ENCODE measurements around the gene DYNC1H1. TPM values are rescaled to one million over a fixed set of nuclear protein-coding genes. Genes with fewer than 3 reads are reported as not detected.

Gene DYNC1H1
- total RNA-seq, 1 experiment from 2014 or later: 606 TPM

GRCh38 chr14:102011631-102012030 is 47.3 kb downstream of the DYNC1H1 start:
- no peak overlapping the region for H3K4me3 ChIP-seq (ENCODE audit: low read length)
- ChIA-PET POLR2A (ENCODE audit: unreplicated experiment) (no interaction called here), CTCF (no interaction called here)
- ATAC-seq (no peak), DNase-seq (no peak)
- intact Hi-C loops (cut with micrococcal nuclease): no loop called here
- H3K27me3 ChIP-seq (ENCODE audit: low read length): no peaks in the 10 kb centered on the region
- H3K36me3 ChIP-seq (ENCODE audit: low read depth, low read length): peaks cover 97% of the 10 kb centered on the region
- peaks cover 12% of the 10 kb centered on the region; the same call in 1 of the 2 replicates for H4K20me1 ChIP-seq (ENCODE audit: low read length)
- no peaks in the 10 kb centered on the region for H3K9me3 ChIP-seq (ENCODE audit: low read length)
- H3K27ac ChIP-seq (ENCODE audit: low read length): no peak overlapping the region
- peaks cover 5% of the 10 kb centered on the region for H3K79me2 ChIP-seq (ENCODE audit: low read length)
- H3F3A ChIP-seq (ENCODE audit: low read length, unreplicated experiment): no peaks in the 10 kb centered on the region
- H3K4me2 ChIP-seq (ENCODE audit: low read length): no peak overlapping the region
- no peak overlapping the region for H3K9ac ChIP-seq (ENCODE audit: low read length)
- no peak overlapping the region for H2AFZ ChIP-seq (ENCODE audit: low read length)
- H3K9me2 ChIP-seq (replicated peaks; ENCODE audit: low read length): no peaks in the 10 kb centered on the region
- H3K4me1 ChIP-seq (ENCODE audit: insufficient read depth, low read length): no peaks in the 10 kb centered on the region
- no TSS peak for BruUV-seq (replicated peaks)
- TF ChIP-seq EZH2phosphoT487 (IDR thresholded peaks at IDR 0.05; ENCODE audit: borderline replicate concordance, low read length): no peak
- TF ChIP-seq EZH2 (IDR thresholded peaks at IDR 0.05; ENCODE audit: low read length, unreplicated experiment): no peak
- TF ChIP-seq CTCF (conservative IDR thresholded peaks at IDR 0.05; ENCODE audit: low read depth, low read length): no peak

DNA sequence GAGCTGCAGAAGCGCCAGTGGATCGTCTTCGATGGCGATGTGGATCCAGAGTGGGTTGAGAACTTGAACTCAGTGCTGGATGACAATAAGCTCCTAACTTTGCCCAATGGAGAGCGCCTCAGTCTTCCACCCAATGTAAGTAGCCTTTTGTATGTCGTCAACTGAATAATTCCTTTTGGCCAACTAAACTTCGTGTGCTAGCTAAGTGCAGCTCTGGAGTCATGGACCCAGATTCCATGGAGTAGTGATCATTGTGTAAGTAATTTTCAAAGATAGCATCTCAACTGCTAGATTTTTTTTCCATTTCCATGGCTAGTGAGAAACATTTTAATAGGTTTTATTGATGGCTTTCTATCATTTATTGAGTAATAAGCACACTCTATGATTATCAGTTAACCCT is 48.0 kb downstream of the DYNC1H1 start:
- Histone ChIP-seq H3K36me3 (ENCODE audit: low read depth, low read length) (peaks cover 97% of the 10 kb centered on the region), H3K9ac (ENCODE audit: low read length) (no peak overlapping the region), H3K79me2 (ENCODE audit: low read length) (peaks cover 5% of the 10 kb centered on the region; the same call in 1 of the 2 replicates), H4K20me1 (ENCODE audit: low read length) (peaks cover 12% of the 10 kb centered on the region; the same call in 1 of the 2 replicates), H3K4me2 (ENCODE audit: low read length) (no peak overlapping the region), H3K9me3 (ENCODE audit: low read length) (no peaks in the 10 kb centered on the region), H3K9me2 (replicated peaks; ENCODE audit: low read length) (no peaks in the 10 kb centered on the region), H3K4me1 (ENCODE audit: insufficient read depth, low read length) (no peaks in the 10 kb centered on the region), H3K27ac (ENCODE audit: low read length) (no peak overlapping the region), H3F3A (ENCODE audit: low read length, unreplicated experiment) (no peaks in the 10 kb centered on the region), H3K27me3 (ENCODE audit: low read length) (no peaks in the 10 kb centered on the region), H3K4me3 (ENCODE audit: low read length) (no peak overlapping the region), H2AFZ (ENCODE audit: low read length) (no peak overlapping the region)
- intact Hi-C loops (cut with micrococcal nuclease): no loop called here
- TF ChIP-seq EZH2phosphoT487 (IDR thresholded peaks at IDR 0.05; ENCODE audit: borderline replicate concordance, low read length) (no peak), CTCF (conservative IDR thresholded peaks at IDR 0.05; ENCODE audit: low read depth, low read length) (no peak), EZH2 (IDR thresholded peaks at IDR 0.05; ENCODE audit: low read length, unreplicated experiment) (no peak)
- no peak for ATAC-seq
- no TSS peak for BruUV-seq (replicated peaks)
- CTCF ChIA-PET: no interaction called here
- POLR2A ChIA-PET (ENCODE audit: unreplicated experiment): no interaction called here
- no peak for DNase-seq

DNA sequence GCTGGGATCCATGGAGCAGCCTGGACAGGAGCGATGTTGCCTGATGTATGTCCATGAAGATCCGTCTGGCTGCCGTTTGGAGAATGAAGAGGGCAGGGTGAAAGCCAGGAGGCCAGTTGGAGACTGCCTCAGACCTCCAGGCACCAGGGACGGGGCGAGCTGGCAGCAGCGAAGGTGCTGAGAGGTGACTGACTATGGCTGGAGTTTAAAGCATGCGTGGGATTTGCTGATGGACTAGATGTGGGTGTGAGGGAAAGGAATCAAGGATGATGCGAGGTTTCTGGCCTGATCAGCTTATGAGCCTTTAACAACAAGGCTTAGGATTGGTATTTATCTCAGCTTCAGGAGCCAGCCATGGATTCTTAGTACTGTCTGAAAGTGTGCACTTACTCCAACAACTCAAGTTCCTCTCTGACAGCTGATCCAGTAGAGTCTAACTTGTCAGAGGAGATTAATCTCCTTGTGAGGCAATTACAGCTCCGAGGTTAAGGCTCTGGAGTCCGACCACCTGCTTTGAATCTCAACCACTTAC is 49.4 kb downstream of the DYNC1H1 start:
- Histone ChIP-seq H3K9ac (ENCODE audit: low read length) (no peak overlapping the region), H3K4me1 (ENCODE audit: insufficient read depth, low read length) (no peaks in the 10 kb centered on the region), H4K20me1 (ENCODE audit: low read length) (peaks cover 12% of the 10 kb centered on the region; the same call in 1 of the 2 replicates), H3K9me3 (ENCODE audit: low read length) (no peaks in the 10 kb centered on the region), H3K9me2 (replicated peaks; ENCODE audit: low read length) (no peaks in the 10 kb centered on the region), H3K36me3 (ENCODE audit: low read depth, low read length) (peaks cover 93% of the 10 kb centered on the region), H3F3A (ENCODE audit: low read length, unreplicated experiment) (no peaks in the 10 kb centered on the region), H3K4me3 (ENCODE audit: low read length) (no peak overlapping the region), H3K4me2 (ENCODE audit: low read length) (no peak overlapping the region), H2AFZ (ENCODE audit: low read length) (no peak overlapping the region), H3K27me3 (ENCODE audit: low read length) (no peaks in the 10 kb centered on the region), H3K79me2 (ENCODE audit: low read length) (peaks cover 5% of the 10 kb centered on the region; the same call in 1 of the 2 replicates), H3K27ac (ENCODE audit: low read length) (no peak overlapping the region)
- no TSS peak for BruUV-seq (replicated peaks)
- TF ChIP-seq EZH2phosphoT487 (IDR thresholded peaks at IDR 0.05; ENCODE audit: borderline replicate concordance, low read length) (no peak), EZH2 (IDR thresholded peaks at IDR 0.05; ENCODE audit: low read length, unreplicated experiment) (no peak), CTCF (conservative IDR thresholded peaks at IDR 0.05; ENCODE audit: low read depth, low read length) (no peak)
- ATAC-seq (no peak), DNase-seq (no peak)
- intact Hi-C loops (cut with micrococcal nuclease): no loop called here
- CTCF ChIA-PET: no interaction called here
- POLR2A ChIA-PET (ENCODE audit: unreplicated experiment): no interaction called here
